Ishikawa (cell line): Measurements from ENCODE around the gene LAP3.

Experiments
- CEBPB ChIP-seq: IDR thresholded peaks from 2 replicates; pipeline ENCODE4 v1.6.1; 2012
- CREB1 ChIP-seq: IDR thresholded peaks from 2 replicates; pipeline ENCODE4 v1.6.1; 2012; ENCODE audit warnings: low read depth
- EGR1 ChIP-seq: IDR thresholded peaks from 2 replicates; pipeline ENCODE4 v1.6.1; 2012
- EP300 ChIP-seq: IDR thresholded peaks from 2 replicates; pipeline ENCODE4 v1.6.1; 2012; ENCODE audit warnings: borderline replicate concordance
- FOXM1 ChIP-seq: IDR thresholded peaks from 2 replicates; pipeline ENCODE4 v1.6.1; 2012; ENCODE audit warnings: low read depth, borderline replicate concordance
- NFIC ChIP-seq: IDR thresholded peaks from 2 replicates; pipeline ENCODE4 v1.6.1; 2012
- RAD21 ChIP-seq: IDR thresholded peaks from 2 replicates; pipeline ENCODE4 v1.6.1; 2012; ENCODE audit warnings: low read depth
- TAF1 ChIP-seq: IDR thresholded peaks from 2 replicates; pipeline ENCODE4 v1.6.1; 2012; ENCODE audit warnings: low read depth, mild to moderate bottlenecking
- TCF12 ChIP-seq: IDR thresholded peaks from 2 replicates; pipeline ENCODE4 v1.6.1; 2012; ENCODE audit warnings: low read depth
- TEAD4 ChIP-seq: IDR thresholded peaks from 2 replicates; pipeline ENCODE4 v1.6.1; 2012
- USF1 ChIP-seq: IDR thresholded peaks from 2 replicates; pipeline ENCODE4 v1.6.1; 2012
- YY1 ChIP-seq: IDR thresholded peaks from 2 replicates; pipeline ENCODE4 v1.6.1; 2012; ENCODE audit warnings: low read depth
- ZBTB7A ChIP-seq: IDR thresholded peaks from 2 replicates; pipeline ENCODE4 v1.6.1; 2012; ENCODE audit warnings: low read depth
- TF ChIP-seq, protein P1 (sequence below): IDR thresholded peaks from 2 replicates; pipeline ENCODE4 v1.6.1; 2012; ENCODE audit warnings: low read depth, mild to moderate bottlenecking
- TF ChIP-seq, protein P2 (sequence below): IDR thresholded peaks from 2 replicates; pipeline ENCODE4 v1.6.1; 2012

Gene LAP3

GRCh38 chr4:17584521-17585213 lies 7.7 kb downstream of the LAP3 start:
- TF ChIP-seq NFIC, result no peak
- TF ChIP-seq, protein P1, sequence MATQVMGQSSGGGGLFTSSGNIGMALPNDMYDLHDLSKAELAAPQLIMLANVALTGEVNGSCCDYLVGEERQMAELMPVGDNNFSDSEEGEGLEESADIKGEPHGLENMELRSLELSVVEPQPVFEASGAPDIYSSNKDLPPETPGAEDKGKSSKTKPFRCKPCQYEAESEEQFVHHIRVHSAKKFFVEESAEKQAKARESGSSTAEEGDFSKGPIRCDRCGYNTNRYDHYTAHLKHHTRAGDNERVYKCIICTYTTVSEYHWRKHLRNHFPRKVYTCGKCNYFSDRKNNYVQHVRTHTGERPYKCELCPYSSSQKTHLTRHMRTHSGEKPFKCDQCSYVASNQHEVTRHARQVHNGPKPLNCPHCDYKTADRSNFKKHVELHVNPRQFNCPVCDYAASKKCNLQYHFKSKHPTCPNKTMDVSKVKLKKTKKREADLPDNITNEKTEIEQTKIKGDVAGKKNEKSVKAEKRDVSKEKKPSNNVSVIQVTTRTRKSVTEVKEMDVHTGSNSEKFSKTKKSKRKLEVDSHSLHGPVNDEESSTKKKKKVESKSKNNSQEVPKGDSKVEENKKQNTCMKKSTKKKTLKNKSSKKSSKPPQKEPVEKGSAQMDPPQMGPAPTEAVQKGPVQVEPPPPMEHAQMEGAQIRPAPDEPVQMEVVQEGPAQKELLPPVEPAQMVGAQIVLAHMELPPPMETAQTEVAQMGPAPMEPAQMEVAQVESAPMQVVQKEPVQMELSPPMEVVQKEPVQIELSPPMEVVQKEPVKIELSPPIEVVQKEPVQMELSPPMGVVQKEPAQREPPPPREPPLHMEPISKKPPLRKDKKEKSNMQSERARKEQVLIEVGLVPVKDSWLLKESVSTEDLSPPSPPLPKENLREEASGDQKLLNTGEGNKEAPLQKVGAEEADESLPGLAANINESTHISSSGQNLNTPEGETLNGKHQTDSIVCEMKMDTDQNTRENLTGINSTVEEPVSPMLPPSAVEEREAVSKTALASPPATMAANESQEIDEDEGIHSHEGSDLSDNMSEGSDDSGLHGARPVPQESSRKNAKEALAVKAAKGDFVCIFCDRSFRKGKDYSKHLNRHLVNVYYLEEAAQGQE, result no peak
- no peak for TF ChIP-seq YY1
- TF ChIP-seq, protein P2, sequence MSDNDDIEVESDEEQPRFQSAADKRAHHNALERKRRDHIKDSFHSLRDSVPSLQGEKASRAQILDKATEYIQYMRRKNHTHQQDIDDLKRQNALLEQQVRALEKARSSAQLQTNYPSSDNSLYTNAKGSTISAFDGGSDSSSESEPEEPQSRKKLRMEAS, result no peak
- TF ChIP-seq USF1, result no peak
- no peak for TF ChIP-seq RAD21
- no peak for TF ChIP-seq TCF12
- no peak for TF ChIP-seq TAF1

DNA sequence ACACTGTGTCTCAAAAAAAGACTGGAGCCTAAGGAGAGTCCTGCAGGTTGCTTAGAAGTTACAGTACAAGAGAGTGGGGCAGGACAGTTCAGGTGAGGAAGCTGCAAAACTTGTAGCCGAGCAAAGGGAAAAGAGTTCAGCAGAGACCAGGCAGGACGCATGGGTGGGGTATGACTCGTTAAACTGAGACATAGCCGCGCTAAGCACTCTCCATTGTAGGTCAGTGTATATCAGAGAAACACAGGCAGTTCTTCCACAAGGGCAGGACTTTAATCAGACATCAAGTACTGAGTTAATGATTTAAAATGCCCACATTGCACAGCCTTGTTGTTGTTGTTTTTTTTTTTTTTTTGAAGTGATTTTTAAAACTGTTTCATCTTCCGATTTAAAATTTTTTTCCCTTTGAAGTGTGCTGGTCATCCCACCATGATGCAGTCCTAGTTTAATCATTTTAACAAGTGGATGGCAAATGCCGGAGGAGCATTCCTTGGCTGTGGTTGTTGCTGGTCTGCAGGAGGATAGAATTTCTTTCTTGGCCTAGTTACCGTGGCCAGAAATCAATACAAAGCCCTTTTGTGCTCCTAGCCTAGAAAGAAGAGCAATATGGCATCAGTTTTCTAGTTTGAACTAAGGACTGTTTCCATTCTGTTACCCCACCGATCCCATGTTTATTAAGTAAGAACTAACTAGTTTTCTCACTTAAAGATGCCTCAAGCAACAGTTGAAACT lies 10.3 kb downstream of the LAP3 start:
- no peak for TF ChIP-seq YY1
- TF ChIP-seq, protein P1, result no peak
- no peak for TF ChIP-seq NFIC
- TF ChIP-seq CREB1, result no peak
- no peak for TF ChIP-seq CEBPB
- no peak for TF ChIP-seq TCF12
- TF ChIP-seq USF1, result no peak
- TF ChIP-seq EGR1, result no peak
- TF ChIP-seq EP300, result no peak
- TF ChIP-seq FOXM1, result no peak
- no peak for TF ChIP-seq TEAD4
- no peak for TF ChIP-seq TAF1
- no peak for TF ChIP-seq ZBTB7A
- no peak for TF ChIP-seq RAD21
- TF ChIP-seq, protein P2, result no peak

DNA sequence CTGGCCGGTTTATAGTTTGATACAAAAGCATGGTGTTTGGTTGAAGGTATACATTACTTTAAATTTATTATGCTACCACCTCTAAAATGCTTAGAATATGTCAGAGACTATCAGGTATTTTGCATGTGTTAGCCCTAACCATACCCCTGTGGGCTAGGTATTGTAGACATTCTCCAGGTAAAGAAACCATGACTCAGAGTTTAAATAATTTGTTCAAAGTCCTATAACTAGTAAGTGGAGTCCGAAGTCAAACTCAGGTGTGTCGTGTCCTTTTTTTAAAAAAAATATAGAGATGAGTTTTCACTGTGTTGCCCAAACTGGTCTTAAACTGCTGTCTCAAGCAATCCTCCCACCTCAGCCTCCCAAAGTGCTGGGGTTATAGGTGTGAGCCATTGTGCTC lies 12.4 kb downstream of the LAP3 start:
- TF ChIP-seq TAF1, result no peak
- TF ChIP-seq NFIC, result no peak
- no peak for TF ChIP-seq EGR1
- no peak for TF ChIP-seq TCF12

DNA sequence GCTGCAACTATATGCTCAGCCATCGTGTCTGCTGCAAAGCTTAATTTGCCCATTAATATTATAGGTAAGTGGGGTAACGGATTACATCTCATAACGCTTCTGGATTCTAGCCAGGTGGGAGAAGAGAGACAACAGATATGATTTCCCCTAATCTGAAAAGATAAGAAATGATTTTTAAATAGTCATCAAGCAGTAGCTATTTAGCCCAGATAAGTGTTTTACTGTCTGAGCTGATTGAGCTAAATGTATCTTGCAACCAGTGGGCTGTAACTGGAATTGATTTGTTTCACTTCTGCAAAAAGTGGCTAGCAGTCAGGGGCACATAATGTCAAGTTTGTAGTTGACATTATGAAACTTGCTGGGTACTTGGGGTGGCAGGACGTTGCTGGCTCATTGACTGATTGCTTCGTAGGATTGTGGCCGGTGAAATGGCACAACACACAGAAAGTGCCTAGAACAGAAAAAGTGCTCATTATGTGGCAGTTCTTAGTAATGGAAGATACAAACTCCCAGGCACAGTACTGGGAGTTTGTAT lies 18.5 kb downstream of the LAP3 start:
- TF ChIP-seq, protein P2, result no peak
- no peak for TF ChIP-seq TCF12
- no peak for TF ChIP-seq EP300
- TF ChIP-seq, protein P1, result no peak
- no peak for TF ChIP-seq FOXM1
- no peak for TF ChIP-seq CREB1
- TF ChIP-seq TEAD4, result no peak
- no peak for TF ChIP-seq USF1
- no peak for TF ChIP-seq CEBPB
- no peak for TF ChIP-seq EGR1
- TF ChIP-seq YY1, result no peak
- TF ChIP-seq RAD21, result no peak
- no peak for TF ChIP-seq TAF1
- no peak for TF ChIP-seq ZBTB7A
- TF ChIP-seq NFIC, result no peak
